ENCODE results near the gene TCERG1L. TPM values are rescaled to one million over a fixed set of nuclear protein-coding genes. Genes with fewer than 3 reads are reported as not detected.
"Not testable (repeated sequence)": the region's sequence is repeated elsewhere in the genome, so short reads cannot be mapped to it uniquely, and the experiment has no call there.

Gene TCERG1L
- total RNA-seq, 1 donor from 2014 or later, result 0.99 TPM

DNA sequence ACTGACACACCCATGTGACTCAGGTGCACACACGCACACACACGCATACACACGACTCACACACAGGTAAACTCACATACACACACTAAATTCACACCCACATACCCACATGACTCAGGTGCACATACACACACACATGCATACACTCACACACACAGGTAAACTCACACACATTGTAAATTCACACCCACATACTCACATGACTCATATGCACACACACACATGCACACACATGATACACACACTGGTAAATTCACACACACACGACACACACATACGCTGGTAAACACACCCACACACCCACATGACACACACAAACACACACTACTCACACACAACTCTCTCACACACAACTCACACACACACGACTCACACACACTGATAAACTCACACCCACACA is 63.6 kb downstream of the TCERG1L start:
- DNase-seq, result no peak

DNA sequence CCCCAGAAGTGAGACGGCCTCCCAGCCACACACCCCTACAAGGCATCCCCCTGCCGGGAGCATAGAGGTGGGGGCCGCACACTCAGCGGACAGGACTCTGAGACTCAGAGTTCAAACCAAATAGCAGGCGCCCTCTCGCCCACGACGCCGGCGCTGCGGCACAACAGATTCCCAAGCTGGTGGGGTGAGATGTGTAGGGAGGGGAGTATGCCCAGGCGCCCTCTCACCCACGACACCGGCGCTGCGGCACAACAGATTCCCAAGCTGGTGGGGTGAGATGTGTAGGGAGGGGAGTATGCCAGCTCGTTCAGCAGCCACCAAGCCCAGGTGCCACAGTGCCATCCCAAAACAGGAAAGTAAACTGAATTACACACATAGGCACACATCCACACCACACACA is 64.7 kb downstream of the TCERG1L start:
- DNase-seq, result no peak

- no peak for DNase-seq
Measured at GRCh38 chr10:131246089-131246488, 65.4 kb downstream of the TCERG1L start.

- no peak for DNase-seq
Measured at GRCh38 chr10:131245475-131246059, 66.0 kb downstream of the TCERG1L start.

DNA sequence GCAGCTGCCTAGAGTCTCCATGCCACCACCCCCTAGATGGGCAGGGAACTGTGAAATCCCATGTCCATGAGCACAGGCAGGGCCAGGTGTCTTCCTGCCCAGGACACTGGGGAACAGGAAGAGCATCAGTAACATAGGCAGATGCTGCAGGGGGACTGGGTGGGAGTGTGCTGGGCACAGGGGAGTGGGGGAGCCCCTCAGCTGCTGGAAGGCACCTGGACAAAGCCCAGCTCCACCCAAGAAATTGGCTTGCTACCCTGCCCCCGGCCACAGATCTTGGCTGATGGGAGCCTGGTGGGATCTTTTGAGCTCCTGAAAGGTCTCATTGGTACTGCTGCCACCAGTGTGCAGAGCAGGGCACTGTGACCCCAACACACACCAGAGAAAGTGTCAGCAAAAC is 66.7 kb downstream of the TCERG1L start:
- no peak for DNase-seq

DNA sequence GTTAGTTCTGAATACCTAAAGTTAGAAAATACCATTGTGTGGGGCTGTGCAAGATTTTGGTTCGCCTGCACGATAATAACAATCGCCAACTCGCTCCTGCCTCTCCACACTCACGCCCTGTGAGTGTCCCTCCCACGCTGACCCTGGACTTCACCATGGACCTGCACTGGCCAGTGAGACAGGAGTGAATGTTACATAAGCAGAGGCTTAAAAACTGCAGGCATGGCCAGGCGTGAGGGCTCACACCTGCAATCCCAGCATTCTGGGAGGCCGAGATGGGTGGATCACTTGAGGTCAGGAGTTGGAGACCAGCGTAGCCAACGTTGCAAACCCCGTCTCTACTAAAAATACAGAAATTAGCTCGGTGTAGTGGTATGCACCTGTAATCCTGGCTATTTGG is 68.4 kb downstream of the TCERG1L start:
- no peak for DNase-seq

GRCh38 chr10:131242007-131242406 is 69.5 kb downstream of the TCERG1L start:
- DNase-seq, result no peak

GRCh38 chr10:131240691-131241090 is 70.8 kb downstream of the TCERG1L start:
- no peak for DNase-seq

GRCh38 chr10:131239926-131240325 is 71.6 kb downstream of the TCERG1L start:
- DNase-seq, result no peak

DNA sequence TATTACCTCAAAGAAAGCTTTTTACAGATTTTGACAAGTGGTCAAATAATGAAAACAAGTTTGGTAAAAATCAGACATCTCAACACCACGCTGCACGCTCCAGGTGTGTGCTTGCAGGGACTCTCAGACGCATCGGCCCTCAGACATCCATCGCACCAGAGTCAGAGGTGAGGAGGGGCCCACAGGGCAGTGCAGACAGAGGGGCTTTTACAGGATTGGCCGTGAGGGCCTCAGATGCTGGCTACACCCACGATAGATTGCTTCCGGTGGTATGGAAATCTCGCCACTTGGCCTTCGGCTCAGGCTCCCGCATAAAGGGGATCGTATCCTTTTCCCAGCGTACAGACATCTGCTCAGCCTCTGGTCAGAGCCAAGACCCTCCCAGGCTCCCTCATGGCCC is 72.1 kb downstream of the TCERG1L start:
- no peak for DNase-seq

- DNase-seq, result no peak
Measured at GRCh38 chr10:131238669-131239280, 72.7 kb downstream of the TCERG1L start.

DNA sequence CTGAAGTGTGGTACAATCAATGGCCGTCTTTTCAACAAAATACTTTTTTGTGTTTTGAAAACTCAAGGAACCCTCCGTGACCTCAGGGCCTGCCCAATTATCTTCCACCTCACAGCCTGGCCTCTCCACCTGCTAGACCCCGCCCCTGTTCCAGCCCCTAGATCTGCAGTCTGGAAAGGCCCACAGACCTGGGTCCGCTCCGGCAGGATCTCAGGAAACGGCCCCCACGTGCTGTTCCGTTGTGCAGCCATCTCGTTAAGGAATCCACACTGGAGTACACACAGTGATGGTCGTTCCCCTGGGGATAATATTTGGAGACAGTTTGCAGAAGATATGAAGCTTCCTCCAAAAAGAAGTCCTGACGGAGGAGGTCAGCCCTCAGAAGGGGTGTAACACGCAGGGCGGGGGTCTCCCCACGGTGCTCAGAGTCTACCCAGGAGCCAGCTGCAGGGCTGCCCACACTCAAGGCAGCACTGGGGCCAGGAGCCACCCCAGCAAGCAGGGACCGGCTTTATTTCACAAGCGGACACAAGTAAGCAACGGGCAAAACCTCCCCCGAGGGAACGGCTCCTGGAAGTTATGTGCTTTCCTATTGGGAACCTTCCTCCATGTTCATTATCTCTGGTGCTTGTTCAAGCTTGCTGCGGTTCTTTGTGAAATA is 73.4 kb downstream of the TCERG1L start:
- DNase-seq, result no peak

GRCh38 chr10:131234606-131235005 is 76.9 kb downstream of the TCERG1L start:
- DNase-seq, result not testable (repeated sequence)

DNA sequence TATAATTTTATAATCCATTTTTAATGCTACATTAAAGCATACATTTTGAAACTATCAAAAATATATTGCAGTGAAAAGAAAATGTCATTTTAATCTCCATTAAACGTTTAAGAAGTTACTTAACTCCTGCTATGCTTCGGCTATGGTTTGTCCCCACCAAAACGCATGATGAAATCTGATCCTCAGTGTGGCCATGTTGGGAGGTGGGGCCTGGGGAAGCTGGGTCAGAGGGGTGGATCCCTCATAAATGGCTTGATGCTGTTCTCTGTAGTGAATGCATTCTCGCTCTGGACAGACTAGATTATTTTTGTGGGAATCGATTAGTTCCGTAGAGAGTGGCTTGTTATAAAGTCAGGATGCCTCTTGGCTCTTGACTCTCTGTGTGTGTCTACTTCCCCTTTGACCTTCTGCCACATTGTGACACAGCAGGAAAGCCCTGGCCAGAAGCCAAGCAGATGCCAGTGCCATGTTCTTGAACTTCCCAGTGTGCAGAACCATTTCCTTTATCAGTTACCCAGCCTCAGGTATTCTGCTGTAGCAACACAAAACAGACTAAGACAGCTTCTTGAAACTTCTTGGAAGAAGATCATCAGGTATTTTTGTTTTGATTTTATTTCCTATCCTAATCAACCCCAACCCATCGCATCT is 77.8 kb downstream of the TCERG1L start:
- no peak for DNase-seq

DNA sequence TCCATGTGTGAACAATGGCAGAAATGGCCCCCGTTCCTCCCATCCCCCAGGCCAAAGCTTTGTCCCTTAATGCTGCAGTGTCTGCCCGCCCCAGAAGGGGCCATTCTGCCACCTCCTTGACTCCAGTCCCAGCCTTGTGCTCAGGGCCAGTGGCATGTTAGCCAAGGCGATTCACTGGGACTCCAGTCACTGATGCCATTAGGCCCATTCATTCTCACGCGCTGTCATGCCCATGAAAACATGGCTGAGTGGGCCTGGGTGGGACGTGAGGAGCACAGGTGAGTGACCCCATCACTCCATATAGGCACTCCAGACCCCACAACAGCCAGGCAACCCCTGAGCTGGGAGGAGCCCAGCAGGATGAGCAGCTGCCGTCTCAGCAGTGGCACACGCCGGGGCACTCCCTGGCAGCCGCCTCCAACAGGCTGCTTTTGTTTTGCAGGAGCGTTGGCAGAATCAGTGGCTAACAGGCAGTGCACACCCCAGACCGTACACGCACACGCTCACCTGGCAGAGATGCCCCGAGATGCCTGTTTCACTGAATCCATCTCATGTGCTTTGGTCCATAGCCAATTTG is 79.5 kb downstream of the TCERG1L start:
- DNase-seq, result no peak

- DNase-seq, result no peak
Measured at GRCh38 chr10:131231323-131231964, 80.1 kb downstream of the TCERG1L start.

DNA sequence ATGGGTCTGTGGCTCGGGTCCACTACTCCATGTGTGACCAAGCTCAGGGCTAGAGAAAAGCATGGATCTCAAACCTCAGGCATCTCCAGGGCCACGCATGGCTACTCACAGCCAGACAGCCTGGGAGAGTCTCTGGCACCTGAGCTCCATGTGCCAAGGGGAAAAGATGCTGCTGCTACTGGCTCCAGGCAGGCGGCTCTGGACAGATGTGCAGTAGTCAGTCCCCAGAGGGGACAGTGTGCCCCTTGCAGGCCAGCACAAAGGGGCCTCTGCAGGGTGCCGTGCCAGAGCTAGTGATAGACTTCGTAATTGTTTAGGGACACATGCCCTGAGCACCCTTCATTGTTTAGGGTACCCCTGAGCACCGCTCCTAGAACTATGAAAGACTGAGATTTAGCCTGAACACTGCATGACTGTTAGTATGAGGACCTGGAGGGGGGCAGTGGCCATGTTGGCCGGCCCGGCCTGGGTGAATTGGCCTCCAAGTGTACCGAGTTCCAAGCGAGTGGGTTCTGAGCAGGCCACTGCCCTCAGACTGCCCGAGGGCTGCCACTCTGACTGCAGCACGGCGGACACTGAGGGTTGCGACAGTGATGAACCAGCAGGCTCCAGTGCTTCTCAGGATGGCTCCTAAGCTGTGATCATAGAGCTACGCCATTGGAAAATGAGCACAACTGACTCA is 80.7 kb downstream of the TCERG1L start:
- DNase-seq, result no peak

- DNase-seq, result no peak
Measured at GRCh38 chr10:131230166-131230565, 81.4 kb downstream of the TCERG1L start.

GRCh38 chr10:131227163-131227740 is 84.3 kb downstream of the TCERG1L start:
- DNase-seq, result no peak

GRCh38 chr10:131226446-131227162 is 84.9 kb downstream of the TCERG1L start:
- DNase-seq, result no peak

GRCh38 chr10:131224106-131224505 is 87.4 kb downstream of the TCERG1L start:
- DNase-seq, result no peak

Data from skin of body (tissue), 2 donors.